Measurements from ENCODE around the gene RLIM. TPM values are rescaled to one million over a fixed set of nuclear protein-coding genes. Genes with fewer than 3 reads are reported as not detected.

Gene RLIM
- total and polyA plus RNA-seq, 2 experiments from 2014 or later, result 6.6 to 40.1 TPM

- TF ChIP-seq CTCF (conservative IDR thresholded peaks at IDR 0.05; ENCODE audit: low read depth in 2 of 2) (no peak), ETS1 (IDR thresholded peaks at IDR 0.05) (no peak), REST (IDR thresholded peaks at IDR 0.05; ENCODE audit: unreplicated experiment) (no peak), JUNB (IDR thresholded peaks at IDR 0.05; ENCODE audit: unreplicated experiment) (no peak), EZH2 (IDR thresholded peaks at IDR 0.05; ENCODE audit: low read depth, unreplicated experiment) (no peak), CREB1 (CRISPR knock-in tag; IDR thresholded peaks at IDR 0.05; ENCODE audit: low read depth) (no peak), EZH2phosphoT487 (IDR thresholded peaks at IDR 0.05; ENCODE audit: unreplicated experiment) (no peak), STAT1 (IDR thresholded peaks at IDR 0.05; ENCODE audit: unreplicated experiment) (no peak), NANOG (IDR thresholded peaks at IDR 0.05; ENCODE audit: borderline replicate concordance) (no peak), ZNF331 (CRISPR knock-in tag; IDR thresholded peaks at IDR 0.05; ENCODE audit: low read depth) (no peak)
Measured at GRCh38 chrX:74603040-74603439, 11.4 kb downstream of the RLIM start (continued).

GRCh38 chrX:74602142-74602541 lies 12.3 kb downstream of the RLIM start:
- Histone ChIP-seq H3K36me3 (ENCODE audit: insufficient read depth) (no peaks in the 10 kb centered on the region), H3K4me3 (no peak overlapping the region), H4K20me1 (replicated peaks; ENCODE audit: insufficient read depth) (peaks cover 4% of the 10 kb centered on the region; the same call in 1 of the 2 replicates), H3K4me2 (no peak overlapping the region), H3K4me1 (ENCODE audit: insufficient read depth) (peaks cover 16% of the 10 kb centered on the region), H2AFZ (no peak overlapping the region), H3K79me2 (replicated peaks; ENCODE audit: insufficient read depth) (peaks cover 99% of the 10 kb centered on the region), H3K27me3 (ENCODE audit: insufficient read depth) (no peaks in the 10 kb centered on the region), H3F3A (replicated peaks; ENCODE audit: low read depth) (no peaks in the 10 kb centered on the region), H3K9me2 (ENCODE audit: insufficient read depth) (no peaks in the 10 kb centered on the region), H3K27ac (ENCODE audit: low read depth) (no peak overlapping the region)
- no peak for DNase-seq (ENCODE audit: low spot score)
- H3K27ac Mint-ChIP-seq, result no peak overlapping the region
- peaks cover 34% of the 10 kb centered on the region; the same call in 2 of the 3 replicates for H3K36me3 Mint-ChIP-seq (ENCODE audit: low read depth)
- H3K4me3 Mint-ChIP-seq, result no peak overlapping the region
- H3K9me3 Mint-ChIP-seq, result no peaks in the 10 kb centered on the region
- H3K4me1 Mint-ChIP-seq, result peaks cover 34% of the 10 kb centered on the region
- ATAC-seq, result no peak
- no peaks in the 10 kb centered on the region for H3K27me3 Mint-ChIP-seq (ENCODE audit: insufficient read depth, low read depth, poor library complexity)
- TF ChIP-seq ZNF331 (CRISPR knock-in tag; IDR thresholded peaks at IDR 0.05; ENCODE audit: low read depth) (no peak), REST (IDR thresholded peaks at IDR 0.05; ENCODE audit: unreplicated experiment) (no peak), CTCF (conservative IDR thresholded peaks at IDR 0.05; ENCODE audit: low read depth in 2 of 2) (no peak), STAT1 (IDR thresholded peaks at IDR 0.05; ENCODE audit: unreplicated experiment) (no peak), EZH2phosphoT487 (IDR thresholded peaks at IDR 0.05; ENCODE audit: unreplicated experiment) (no peak), JUNB (IDR thresholded peaks at IDR 0.05; ENCODE audit: unreplicated experiment) (no peak), ETS1 (IDR thresholded peaks at IDR 0.05) (no peak)

Measured in GM23338 (cell line).